Hematopoietic multipotent progenitor cell treated with erythropoietin and hydrocortisone succinate and interleukin-3 and kit ligand, for 4 days (in vitro differentiated cells): Measurements from ENCODE around the gene SLC25A13.

Source experiments
- DNase-seq: peaks from one replicate; pipeline ENCODE4 v3.0.0-alpha.2; 2015

SLC25A13 gene

DNA sequence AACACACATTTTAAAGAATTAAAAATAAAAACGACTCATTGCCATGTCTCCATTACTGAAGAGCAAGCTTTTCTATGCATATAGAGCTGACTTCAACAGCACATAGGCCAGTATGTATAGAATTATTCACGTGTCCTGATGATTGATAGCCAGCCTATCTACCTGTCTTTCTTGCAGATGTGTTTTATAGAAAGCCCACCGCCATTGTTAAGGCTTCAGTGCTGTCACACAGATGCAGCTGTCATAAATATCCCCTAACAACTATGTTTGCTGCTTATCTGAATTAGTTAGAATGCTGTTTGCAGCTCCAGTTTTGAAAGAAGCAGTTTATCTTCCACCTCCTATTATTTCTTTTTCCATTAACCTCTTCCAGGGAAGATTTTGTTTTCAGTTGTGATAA is 235.9 kb downstream of the SLC25A13 start:
- no peak for DNase-seq

DNA sequence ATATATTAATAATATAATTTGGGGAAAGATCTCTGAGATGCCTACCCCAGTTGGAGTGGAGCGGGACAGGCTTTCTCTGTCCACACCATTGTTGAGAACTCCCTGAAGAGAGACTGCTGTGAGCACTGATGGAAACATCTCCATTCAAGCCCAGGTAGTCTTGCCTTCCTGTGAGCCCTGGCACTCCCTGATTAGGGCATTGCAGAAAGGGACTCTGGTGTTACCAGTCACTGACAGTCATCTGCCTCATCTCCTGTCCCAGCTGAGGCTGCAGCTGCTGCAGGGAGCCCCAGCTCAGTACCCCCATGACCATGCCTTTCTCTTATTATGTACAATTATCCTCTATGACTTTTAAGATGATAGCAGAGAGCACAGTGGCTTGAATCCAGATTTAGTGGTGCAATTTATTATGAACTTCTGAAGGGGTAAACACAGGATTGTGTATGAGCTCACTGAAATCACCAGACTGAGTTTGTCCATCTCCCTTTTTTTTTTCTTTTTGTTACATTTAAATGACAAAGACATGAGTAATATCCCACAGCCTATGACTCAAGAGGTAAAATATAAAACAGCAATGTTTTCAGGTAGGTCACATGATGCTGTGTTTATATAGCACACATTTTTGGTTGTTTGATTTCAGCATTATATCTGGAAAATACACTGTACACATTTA is 236.9 kb downstream of the SLC25A13 start:
- DNase-seq = no peak

DNA sequence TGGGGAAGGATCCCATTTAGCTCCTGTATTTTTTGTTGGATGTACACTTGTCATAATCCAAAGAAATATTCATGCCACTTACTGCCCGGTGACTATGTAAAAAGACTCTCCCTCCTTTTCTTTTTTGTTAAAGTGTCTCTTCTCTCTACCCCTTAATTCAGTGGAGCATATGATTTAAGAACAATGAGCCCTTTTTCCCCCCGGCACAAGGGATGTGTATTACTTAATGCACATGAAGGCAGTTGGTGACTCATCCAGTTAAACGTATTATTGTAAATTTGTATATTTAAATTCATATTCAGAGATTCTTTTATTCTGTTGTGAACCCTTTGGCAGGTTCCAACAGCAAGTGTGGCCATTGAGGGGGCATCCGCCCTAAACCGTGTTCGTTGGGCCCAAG is 241.9 kb downstream of the SLC25A13 start:
- DNase-seq = no peak

- DNase-seq = no peak
Measured at GRCh38 chr7:96076350-96076707, 245.6 kb downstream of the SLC25A13 start.

GRCh38 chr7:96075510-96076349 is 246.2 kb downstream of the SLC25A13 start:
- DNase-seq = peak; percentile 75

GRCh38 chr7:96074871-96075270 is 247.0 kb downstream of the SLC25A13 start:
- no peak for DNase-seq
